Activated naive CD8-positive, alpha-beta T cell treated with anti-CD3 and anti-CD28 coated beads, Interleukin-2, amount 50 U/mL, for 24 hours (primary cell): ENCODE measurements around the gene PRSS2.
"Not testable (repeated sequence)": the region's sequence is repeated elsewhere in the genome, so short reads cannot be mapped to it uniquely, and the experiment has no call there.

Experiments
- ATAC-seq: fragments of 150-1000 bp; cut with Tn5 transposase; one replicate; pipeline ENCODE4 v1.10.0; 2021
- DNase-seq: peaks from one replicate; pipeline ENCODE4 v3.0.0; 2021
- H3K27ac Mint-ChIP-seq: one replicate; pipeline ENCODE4 v1.8.0; 2021; ENCODE audit warnings: mild to moderate bottlenecking, mixed read lengths
- H3K27me3 Mint-ChIP-seq: one replicate; pipeline ENCODE4 v1.8.0; 2021; ENCODE audit warnings: mixed read lengths
- H3K36me3 Mint-ChIP-seq: one replicate; pipeline ENCODE4 v1.8.0; 2021; ENCODE audit warnings: low read depth, mixed read lengths
- H3K4me1 Mint-ChIP-seq: one replicate; pipeline ENCODE4 v1.8.0; 2021; ENCODE audit warnings: mixed read lengths
- H3K4me3 Mint-ChIP-seq: one replicate; pipeline ENCODE4 v1.8.0; 2021; ENCODE audit warnings: mild to moderate bottlenecking, moderate library complexity, mixed read lengths
- H3K9me3 Mint-ChIP-seq: one replicate; pipeline ENCODE4 v1.8.0; 2021; ENCODE audit warnings: mixed read lengths

PRSS2 gene

GRCh38 chr7:142772673-142773072, 1.9 kb downstream of the PRSS2 start:
- H3K36me3 Mint-ChIP-seq: no peaks in the 10 kb centered on the region
- peaks cover 15% of the 10 kb centered on the region for H3K4me1 Mint-ChIP-seq
- no peak overlapping the region for H3K4me3 Mint-ChIP-seq
- H3K27ac Mint-ChIP-seq: no peak overlapping the region
- DNase-seq (no peak), ATAC-seq (no peak)
- no peaks in the 10 kb centered on the region for H3K27me3 Mint-ChIP-seq
- H3K9me3 Mint-ChIP-seq: no peaks in the 10 kb centered on the region

GRCh38 chr7:142773230-142773629, 2.5 kb downstream of the PRSS2 start:
- ATAC-seq (no peak), DNase-seq (no peak)
- Mint-ChIP-seq H3K27me3 (no peaks in the 10 kb centered on the region), H3K9me3 (no peaks in the 10 kb centered on the region), H3K4me3 (no peak overlapping the region), H3K36me3 (no peaks in the 10 kb centered on the region), H3K4me1 (peaks cover 15% of the 10 kb centered on the region), H3K27ac (no peak overlapping the region)

GRCh38 chr7:142773937-142774744, 3.4 kb downstream of the PRSS2 start:
- H3K4me1 Mint-ChIP-seq: peaks cover 15% of the 10 kb centered on the region
- H3K27ac Mint-ChIP-seq: no peak overlapping the region
- DNase-seq (no peak), ATAC-seq (no peak)
- no peaks in the 10 kb centered on the region for H3K9me3 Mint-ChIP-seq
- H3K27me3 Mint-ChIP-seq: no peaks in the 10 kb centered on the region
- no peaks in the 10 kb centered on the region for H3K36me3 Mint-ChIP-seq
- H3K4me3 Mint-ChIP-seq: no peak overlapping the region

- H3K36me3 Mint-ChIP-seq: no peaks in the 10 kb centered on the region
- H3K4me3 Mint-ChIP-seq: no peak overlapping the region
- peaks cover 15% of the 10 kb centered on the region for H3K4me1 Mint-ChIP-seq
- DNase-seq (no peak), ATAC-seq (no peak)
- H3K27ac Mint-ChIP-seq: no peak overlapping the region
- no peaks in the 10 kb centered on the region for H3K9me3 Mint-ChIP-seq
- H3K27me3 Mint-ChIP-seq: no peaks in the 10 kb centered on the region
Measured at GRCh38 chr7:142774826-142775225, 4.1 kb downstream of the PRSS2 start.

- not testable (repeated sequence) for H3K27me3 Mint-ChIP-seq, ATAC-seq, H3K27ac Mint-ChIP-seq, DNase-seq, H3K9me3 Mint-ChIP-seq, H3K36me3 Mint-ChIP-seq, H3K4me3 Mint-ChIP-seq
- H3K4me1 Mint-ChIP-seq: peaks cover 13% of the 10 kb centered on the region
Measured at GRCh38 chr7:142775351-142776115, 4.8 kb downstream of the PRSS2 start.

GRCh38 chr7:142776206-142776844, 5.6 kb downstream of the PRSS2 start:
- Mint-ChIP-seq H3K27ac (no peak overlapping the region), H3K27me3 (no peaks in the 10 kb centered on the region), H3K9me3 (no peaks in the 10 kb centered on the region), H3K4me3 (no peak overlapping the region), H3K4me1 (peaks cover 6% of the 10 kb centered on the region), H3K36me3 (no peaks in the 10 kb centered on the region)
- no peak for ATAC-seq
- DNase-seq: no peak

GRCh38 chr7:142776845-142777225, 6.1 kb downstream of the PRSS2 start:
- not testable (repeated sequence) for H3K27me3 Mint-ChIP-seq, ATAC-seq, H3K36me3 Mint-ChIP-seq, H3K4me3 Mint-ChIP-seq, H3K9me3 Mint-ChIP-seq, H3K4me1 Mint-ChIP-seq, H3K27ac Mint-ChIP-seq, DNase-seq

GRCh38 chr7:142777318-142777717, 6.5 kb downstream of the PRSS2 start:
- H3K4me1 Mint-ChIP-seq: peaks cover 4% of the 10 kb centered on the region
- H3K27ac Mint-ChIP-seq: no peak overlapping the region
- H3K9me3 Mint-ChIP-seq: no peaks in the 10 kb centered on the region
- no peak for ATAC-seq
- H3K4me3 Mint-ChIP-seq: no peak overlapping the region
- no peak for DNase-seq
- no peaks in the 10 kb centered on the region for H3K36me3 Mint-ChIP-seq
- no peaks in the 10 kb centered on the region for H3K27me3 Mint-ChIP-seq

- H3K4me3 Mint-ChIP-seq: peak overlapping the region; percentile 73
- no peaks in the 10 kb centered on the region for H3K27me3 Mint-ChIP-seq
- peak; percentile 53 for ATAC-seq
- H3K27ac Mint-ChIP-seq: peak overlapping the region; percentile 90
- H3K36me3 Mint-ChIP-seq: peaks cover 10% of the 10 kb centered on the region
- peak; percentile 74 for DNase-seq
- H3K9me3 Mint-ChIP-seq: no peaks in the 10 kb centered on the region
- peaks cover 18% of the 10 kb centered on the region for H3K4me1 Mint-ChIP-seq
Measured at GRCh38 chr7:142782922-142783900, 12.4 kb downstream of the PRSS2 start.

GRCh38 chr7:142784096-142784495, 13.3 kb downstream of the PRSS2 start:
- H3K4me1 Mint-ChIP-seq: peaks cover 18% of the 10 kb centered on the region

GRCh38 chr7:142784716-142785115, 13.9 kb downstream of the PRSS2 start:
- Mint-ChIP-seq H3K27ac (peak overlapping the region; percentile 90), H3K4me1 (peaks cover 23% of the 10 kb centered on the region), H3K27me3 (no peaks in the 10 kb centered on the region), H3K36me3 (peaks cover 25% of the 10 kb centered on the region), H3K4me3 (peak overlapping the region; percentile 76), H3K9me3 (no peaks in the 10 kb centered on the region)
- ATAC-seq: no peak
- DNase-seq: no peak

More at GRCh38 chr7:142784096-142784495, 13.3 kb downstream of the PRSS2 start:
- ATAC-seq (no peak), DNase-seq (no peak)
- Mint-ChIP-seq H3K27ac (peak overlapping the region; percentile 90), H3K9me3 (no peaks in the 10 kb centered on the region), H3K36me3 (peaks cover 19% of the 10 kb centered on the region), H3K4me3 (peak overlapping the region; percentile 73), H3K27me3 (no peaks in the 10 kb centered on the region)

GRCh38 chr7:142785841-142786250, 15.1 kb downstream of the PRSS2 start:
- Mint-ChIP-seq H3K4me3 (peak overlapping the region; percentile 76), H3K4me1 (peaks cover 23% of the 10 kb centered on the region), H3K9me3 (no peaks in the 10 kb centered on the region), H3K27ac (peak overlapping the region; percentile 86), H3K27me3 (no peaks in the 10 kb centered on the region), H3K36me3 (peaks cover 34% of the 10 kb centered on the region)
- ATAC-seq (peak; percentile 88), DNase-seq (peak; percentile 68)

GRCh38 chr7:142787034-142787768, 16.4 kb downstream of the PRSS2 start:
- Mint-ChIP-seq H3K36me3 (peaks cover 39% of the 10 kb centered on the region), H3K27me3 (no peaks in the 10 kb centered on the region), H3K4me3 (peak overlapping the region; percentile 88), H3K4me1 (peaks cover 29% of the 10 kb centered on the region), H3K9me3 (no peaks in the 10 kb centered on the region), H3K27ac (peak overlapping the region; percentile 98)
- no peak for ATAC-seq
- DNase-seq: no peak
